ENCODE results near the gene THBS2. TPM values are rescaled to one million over a fixed set of nuclear protein-coding genes. Genes with fewer than 3 reads are reported as not detected.
"Not testable (repeated sequence)": the region's sequence is repeated elsewhere in the genome, so short reads cannot be mapped to it uniquely, and the experiment has no call there.

The THBS2 gene
- total RNA-seq, 8 experiments from 2014 or later = 0.59 to 42.2 (median 2.6) TPM

DNA sequence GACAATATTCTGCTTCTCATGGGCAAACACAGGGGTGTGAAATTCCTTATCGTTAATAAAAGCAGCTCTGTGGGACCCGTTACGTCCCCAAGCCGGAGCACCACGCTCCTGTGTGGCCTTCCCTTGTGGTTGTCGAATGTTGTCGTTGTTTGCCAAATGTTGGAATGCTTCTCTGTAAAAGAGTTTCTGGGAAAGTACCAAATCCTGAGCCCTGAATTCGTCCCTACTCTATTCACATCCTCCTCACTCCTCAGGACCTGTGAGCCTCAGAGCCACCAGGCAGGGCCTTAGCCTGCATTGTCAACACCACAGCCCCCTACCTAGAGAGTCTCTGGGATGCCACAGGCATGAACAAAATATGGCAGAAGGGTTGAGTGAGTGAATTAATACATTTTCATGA, 64.0 kb downstream of the THBS2 start:
- Histone ChIP-seq H3K4me3 (no peak overlapping the region), H3K27ac (no peak overlapping the region), H3K4me1 (replicated peaks in 1 of 2) (peaks cover 0 to 2% of the 10 kb centered on the region in 2 donors)
- ATAC-seq (replicated peaks in 6 of 8) = no peak
- in situ Hi-C loops (cut with MboI; ENCODE audit: low pct_unique_long_range_greater_than_20kb in 2 of 9, low sequenced_read_pairs in 9 of 9, unreplicated experiment in 9 of 9) = no loop called here
- WGBS, 10 experiments = 14 to 94% (median 48%) methylated on average over 1 to 8 of the region's 8 CpGs; no CpG with 5 or more reads in 2 of the 10 experiments

DNA sequence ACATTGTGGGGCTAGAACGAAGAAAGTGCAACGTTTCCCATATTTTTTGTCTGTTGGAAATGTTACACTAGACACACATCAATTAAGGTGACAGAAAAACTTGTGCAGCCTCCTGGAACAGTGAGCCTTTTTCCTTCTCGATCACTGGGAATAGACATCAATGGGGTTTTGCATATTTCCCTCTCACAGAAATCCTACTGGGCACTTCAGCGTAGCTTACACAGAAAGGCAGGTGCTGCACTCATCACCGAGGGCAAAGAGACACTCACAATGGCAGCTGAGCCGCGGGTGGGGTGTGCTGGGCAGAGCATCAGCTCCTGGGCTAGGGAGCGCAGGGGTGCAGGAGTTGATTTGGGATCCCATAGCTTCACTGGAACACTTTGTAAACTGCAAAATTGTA, 64.5 kb downstream of the THBS2 start:
- WGBS, 10 experiments = 33 to 97% (median 71%) methylated on average over 2 to 7 of the region's 8 CpGs
- ATAC-seq (replicated peaks in 6 of 8) = no peak
- H3K27ac ChIP-seq = no peak overlapping the region
- in situ Hi-C loops (cut with MboI; ENCODE audit: low pct_unique_long_range_greater_than_20kb in 2 of 9, low sequenced_read_pairs in 9 of 9, unreplicated experiment in 9 of 9) = no loop called here
- H3K4me1 ChIP-seq (replicated peaks in 1 of 2) = peaks cover 0 to 2% of the 10 kb centered on the region in 2 donors
- H3K4me3 ChIP-seq = no peak overlapping the region

DNA sequence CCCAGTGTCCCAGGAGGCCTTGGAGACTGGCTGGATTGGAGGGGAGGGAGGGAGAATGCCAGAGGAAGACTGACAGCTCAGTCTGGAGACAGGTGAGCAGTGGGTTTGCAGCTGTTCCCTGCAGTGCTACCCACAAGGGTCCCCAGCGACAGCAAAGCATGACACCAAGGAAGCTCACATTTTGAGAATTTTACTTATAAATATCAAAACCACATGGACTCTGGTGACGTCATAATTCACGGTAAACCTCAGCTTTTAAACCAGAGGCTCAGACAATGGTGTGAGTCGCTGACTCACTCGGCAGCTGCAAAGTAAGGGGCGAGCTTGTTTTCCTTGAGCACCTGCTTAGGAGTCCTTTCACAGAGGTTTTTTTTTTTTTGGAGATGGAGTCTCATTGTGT, 65.2 kb downstream of the THBS2 start:
- WGBS, 10 experiments = 0 to 96% (median 74%) methylated on average over 1 to 6 of the region's 6 CpGs; no CpG with 5 or more reads in 2 of the 10 experiments
- ATAC-seq (replicated peaks in 6 of 8) = peak in 5 of 8 experiments; percentile 19 to 56 (median 35)
- H3K4me1 ChIP-seq (replicated peaks in 1 of 2) = peaks cover 0 to 2% of the 10 kb centered on the region in 2 donors
- H3K4me3 ChIP-seq = no peak overlapping the region
- in situ Hi-C loops (cut with MboI; ENCODE audit: low pct_unique_long_range_greater_than_20kb in 2 of 9, low sequenced_read_pairs in 9 of 9, unreplicated experiment in 9 of 9) = no loop called here
- H3K27ac ChIP-seq = no peak overlapping the region

DNA sequence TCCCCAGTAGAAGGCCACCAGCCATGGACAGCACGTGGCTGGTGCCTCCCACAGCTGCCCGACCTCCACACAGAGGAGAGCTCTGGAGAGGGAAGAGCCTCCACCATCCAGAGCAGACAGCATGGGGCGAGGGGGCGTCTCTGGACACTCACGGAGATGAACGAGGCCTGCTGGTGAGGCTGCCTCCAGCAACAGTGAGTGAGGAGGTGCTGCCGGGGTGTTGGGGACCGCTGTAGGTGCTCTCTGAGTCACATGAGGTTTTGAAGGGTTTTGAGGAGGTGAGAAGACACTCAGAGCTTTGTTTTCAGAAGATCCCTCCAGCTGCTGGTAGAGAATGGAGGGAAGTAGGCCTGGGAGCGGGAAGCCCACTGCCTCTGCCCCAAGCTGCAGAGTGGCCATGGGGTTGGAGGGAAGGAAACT, 65.6 kb downstream of the THBS2 start:
- 33 to 80% (median 33%) methylated on average over 1 to 2 of the region's 9 CpGs; no CpG with 5 or more reads in 7 of the 10 experiments for WGBS, 10 experiments
- no peak for ATAC-seq (replicated peaks in 6 of 8)
- Histone ChIP-seq H3K27ac (no peak overlapping the region), H3K4me1 (replicated peaks in 1 of 2) (peaks cover 0 to 2% of the 10 kb centered on the region in 2 donors), H3K4me3 (no peak overlapping the region)
- in situ Hi-C loops (cut with MboI; ENCODE audit: low pct_unique_long_range_greater_than_20kb in 2 of 9, low sequenced_read_pairs in 9 of 9, unreplicated experiment in 9 of 9) = no loop called here

DNA sequence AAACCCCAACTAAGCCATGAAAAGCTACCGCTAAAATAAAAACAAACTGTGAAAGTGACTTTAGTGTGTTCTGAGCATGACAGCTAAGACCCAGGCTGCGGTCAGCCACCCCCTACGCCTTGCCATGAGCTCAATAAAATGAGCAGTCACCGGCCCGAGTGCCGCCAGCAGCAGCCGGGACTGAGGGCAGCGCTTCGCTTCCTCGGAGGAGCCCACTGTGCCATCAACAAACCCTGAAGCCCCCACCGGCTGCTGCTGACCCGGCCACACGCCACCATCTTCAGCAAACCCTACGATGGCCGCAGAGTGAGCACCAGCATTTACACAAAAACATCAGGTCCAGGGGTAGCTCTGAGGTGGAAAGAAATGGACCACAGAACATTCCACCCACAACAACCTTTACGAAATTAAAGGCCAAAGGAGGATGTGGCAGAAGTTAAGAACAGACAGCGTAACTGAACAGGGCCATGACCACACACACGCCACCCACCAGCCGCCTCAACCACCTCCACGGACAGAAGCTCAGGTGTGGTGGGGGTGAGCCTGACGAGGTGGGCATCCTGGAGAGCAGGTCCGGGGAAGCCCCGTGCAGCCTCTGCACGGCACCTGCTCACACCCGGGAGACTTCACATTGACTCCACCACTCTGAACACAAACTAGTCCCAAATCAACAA, 67.0 kb downstream of the THBS2 start:
- WGBS, 10 experiments = 73 to 100% (median 88%) methylated on average over 1 to 11 of the region's 25 CpGs; no CpG with 5 or more reads in 1 of the 10 experiments
- in situ Hi-C loops (cut with MboI; ENCODE audit: low pct_unique_long_range_greater_than_20kb in 2 of 9, low sequenced_read_pairs in 9 of 9, unreplicated experiment in 9 of 9) = no loop called here
- ATAC-seq (replicated peaks in 6 of 8) = no peak

DNA sequence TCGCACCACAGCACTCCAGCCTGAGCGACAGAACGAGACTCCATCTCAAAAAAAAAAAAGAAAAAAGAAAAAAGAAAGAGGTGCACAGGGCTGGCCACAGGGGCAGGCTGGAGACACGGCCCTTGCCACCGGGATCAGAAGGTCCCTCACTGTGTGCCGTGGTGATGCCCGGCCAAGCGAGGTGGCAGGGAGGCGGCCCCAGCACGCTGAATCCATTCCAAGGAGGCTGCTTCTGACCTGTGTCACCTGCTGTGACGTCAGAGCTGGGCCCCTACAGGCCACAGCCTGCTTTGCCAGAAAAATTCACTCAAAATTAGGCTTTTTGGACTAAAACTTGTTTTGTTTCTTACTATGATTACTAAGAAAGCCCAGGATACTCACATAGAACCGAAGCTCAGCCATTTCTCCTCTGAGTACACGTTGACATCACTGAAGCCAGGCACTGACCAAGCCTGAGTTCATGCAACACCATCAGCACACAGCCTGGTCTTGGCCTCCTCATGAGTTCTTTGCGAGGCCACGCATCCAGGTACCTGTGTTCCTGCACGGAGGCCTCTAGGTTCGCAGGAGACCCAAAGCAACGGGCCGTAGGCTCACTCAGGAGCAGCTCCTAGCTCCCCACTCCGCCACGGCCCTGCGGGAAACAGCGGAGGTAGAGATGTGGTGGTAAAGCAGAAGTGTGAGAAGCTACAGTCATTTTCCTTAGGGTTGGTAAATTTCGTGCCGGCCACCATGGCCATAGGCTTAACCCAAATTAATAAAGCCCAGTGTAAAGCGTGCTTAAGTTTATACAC, 67.8 kb downstream of the THBS2 start:
- no peak overlapping the region for H3K27ac ChIP-seq
- no peak for ATAC-seq (replicated peaks in 6 of 8)
- in situ Hi-C loops (cut with MboI; ENCODE audit: low pct_unique_long_range_greater_than_20kb in 2 of 9, low sequenced_read_pairs in 9 of 9, unreplicated experiment in 9 of 9) = no loop called here
- H3K4me3 ChIP-seq = no peak overlapping the region
- 73 to 100% (median 93%) methylated on average over 1 to 17 of the region's 26 CpGs; no CpG with 5 or more reads in 2 of the 10 experiments for WGBS, 10 experiments
- peaks cover 0 to 1% of the 10 kb centered on the region in 2 donors for H3K4me1 ChIP-seq (replicated peaks in 1 of 2)

More for the DNA sequence above, 67.0 kb downstream of the THBS2 start:
- peaks cover 0 to 2% of the 10 kb centered on the region in 2 donors for H3K4me1 ChIP-seq (replicated peaks in 1 of 2)
- no peak overlapping the region for H3K27ac ChIP-seq
- H3K4me3 ChIP-seq = no peak overlapping the region

DNA sequence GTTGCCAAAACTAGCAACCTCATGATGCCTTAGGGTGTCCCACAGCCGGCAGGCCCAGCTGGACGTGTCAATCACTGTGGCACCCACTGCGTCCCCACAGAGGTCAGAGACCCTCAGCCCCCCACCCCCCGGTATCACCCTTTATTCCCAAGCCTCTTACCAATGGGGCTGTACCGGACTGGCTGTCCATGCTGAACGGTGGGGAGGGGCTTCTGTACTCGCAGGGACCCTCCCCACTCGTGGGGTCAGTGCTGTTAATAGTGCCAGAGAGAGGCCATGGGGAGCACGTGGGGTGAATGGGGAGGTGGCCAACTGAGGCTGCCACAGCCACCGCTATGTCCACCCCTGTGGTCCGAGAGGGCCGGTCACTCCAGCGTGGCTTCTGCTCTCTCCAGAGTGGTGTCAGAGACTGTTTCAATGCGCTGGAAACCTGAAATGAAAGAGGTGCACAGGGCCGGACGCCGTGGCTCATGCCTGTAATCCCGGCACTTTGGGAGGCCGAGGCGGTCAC, 68.6 kb downstream of the THBS2 start:
- WGBS, 10 experiments = 87 to 89% (median 87%) methylated on average over 3 of the region's 20 CpGs; no CpG with 5 or more reads in 7 of the 10 experiments
- in situ Hi-C loops (cut with MboI; ENCODE audit: low pct_unique_long_range_greater_than_20kb in 2 of 9, low sequenced_read_pairs in 9 of 9, unreplicated experiment in 9 of 9) = no loop called here
- H3K27ac ChIP-seq = no peak overlapping the region
- H3K4me1 ChIP-seq (replicated peaks in 1 of 2) = no peaks in the 10 kb centered on the region
- no peak overlapping the region for H3K4me3 ChIP-seq
- ATAC-seq (replicated peaks in 6 of 8) = no peak

DNA sequence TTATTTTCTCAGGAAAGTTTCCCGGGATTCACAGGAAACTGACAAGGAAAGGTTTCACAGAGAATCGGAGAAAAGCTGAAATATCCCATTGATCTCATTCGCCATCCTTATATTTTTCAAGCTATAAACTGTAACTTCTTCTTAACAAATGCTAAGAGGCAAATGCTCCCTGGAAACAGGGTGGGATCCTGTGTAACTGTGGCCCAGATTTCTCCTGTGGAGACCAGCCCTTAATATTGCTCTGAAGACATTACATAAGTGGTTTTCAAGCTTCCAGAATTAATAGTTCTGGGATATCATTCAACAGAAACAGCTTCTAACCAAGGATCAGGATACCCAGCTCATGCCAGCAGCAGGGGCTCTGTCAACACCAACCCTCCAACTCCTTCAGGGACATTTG, 69.2 kb downstream of the THBS2 start:
- Histone ChIP-seq H3K4me3 (no peak overlapping the region), H3K27ac (no peak overlapping the region), H3K4me1 (replicated peaks in 1 of 2) (no peaks in the 10 kb centered on the region)
- in situ Hi-C loops (cut with MboI; ENCODE audit: low pct_unique_long_range_greater_than_20kb in 2 of 9, low sequenced_read_pairs in 9 of 9, unreplicated experiment in 9 of 9) = no loop called here
- ATAC-seq (replicated peaks in 6 of 8) = no peak
- 80 to 100% (median 89%) methylated on average over 1 to 3 of the region's 3 CpGs; no CpG with 5 or more reads in 3 of the 10 experiments for WGBS, 10 experiments

DNA sequence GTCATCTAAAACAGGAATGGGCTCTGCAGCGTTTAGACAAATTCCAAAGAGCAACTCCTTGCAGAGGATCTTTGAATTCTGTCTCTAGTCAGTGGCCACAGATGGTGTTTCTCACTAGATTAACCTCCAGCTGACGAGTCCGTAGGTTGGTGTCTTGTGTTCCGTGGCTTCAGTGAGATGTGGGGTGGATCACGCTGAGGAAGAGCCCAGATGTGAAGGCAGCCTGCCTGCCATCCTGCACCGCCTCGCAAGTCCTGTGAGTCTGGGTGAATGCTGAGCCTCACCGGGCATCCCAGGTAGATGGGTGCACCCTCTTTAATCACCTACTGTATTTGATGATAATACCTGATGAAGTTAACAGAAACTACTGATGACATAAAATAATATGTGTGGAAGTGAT, 70.4 kb downstream of the THBS2 start:
- no peaks in the 10 kb centered on the region for H3K4me1 ChIP-seq (replicated peaks in 1 of 2)
- no peak overlapping the region for H3K27ac ChIP-seq
- no peak for ATAC-seq (replicated peaks in 6 of 8)
- no peak overlapping the region for H3K4me3 ChIP-seq
- in situ Hi-C loops (cut with MboI; ENCODE audit: low pct_unique_long_range_greater_than_20kb in 2 of 9, low sequenced_read_pairs in 9 of 9, unreplicated experiment in 9 of 9) = no loop called here
- 40 to 87% (median 82%) methylated on average over 1 to 5 of the region's 8 CpGs; no CpG with 5 or more reads in 5 of the 10 experiments for WGBS, 10 experiments

DNA sequence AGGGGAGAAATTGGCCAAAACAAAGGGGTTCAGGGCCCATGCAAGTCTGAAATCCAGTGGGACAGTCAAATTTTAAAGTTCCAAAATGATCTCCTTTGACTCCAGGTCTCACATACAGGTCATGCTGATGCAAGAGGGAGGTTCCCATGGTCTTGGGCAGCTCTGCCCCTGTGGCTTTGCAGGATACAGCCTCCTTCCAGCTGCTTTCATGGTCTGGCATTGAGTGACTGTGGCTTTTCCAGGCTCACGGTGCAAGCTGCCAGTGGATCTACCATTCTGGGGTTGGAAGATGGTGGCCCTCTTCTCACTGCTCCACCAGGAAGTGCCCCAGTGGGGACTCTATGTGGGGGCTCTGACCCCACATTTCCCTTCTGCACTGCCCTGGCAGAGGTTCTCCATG, 73.8 kb downstream of the THBS2 start:
- ATAC-seq (replicated peaks in 6 of 8); H3K4me3 ChIP-seq; in situ Hi-C loops (cut with MboI; ENCODE audit: low pct_unique_long_range_greater_than_20kb in 2 of 9, low sequenced_read_pairs in 9 of 9, unreplicated experiment in 9 of 9); H3K4me1 ChIP-seq (replicated peaks in 1 of 2); H3K27ac ChIP-seq: not testable (repeated sequence)
- 40 to 100% methylated on average over 1 of the region's 1 CpG; no CpG with 5 or more reads in 8 of the 10 experiments for WGBS, 10 experiments

DNA sequence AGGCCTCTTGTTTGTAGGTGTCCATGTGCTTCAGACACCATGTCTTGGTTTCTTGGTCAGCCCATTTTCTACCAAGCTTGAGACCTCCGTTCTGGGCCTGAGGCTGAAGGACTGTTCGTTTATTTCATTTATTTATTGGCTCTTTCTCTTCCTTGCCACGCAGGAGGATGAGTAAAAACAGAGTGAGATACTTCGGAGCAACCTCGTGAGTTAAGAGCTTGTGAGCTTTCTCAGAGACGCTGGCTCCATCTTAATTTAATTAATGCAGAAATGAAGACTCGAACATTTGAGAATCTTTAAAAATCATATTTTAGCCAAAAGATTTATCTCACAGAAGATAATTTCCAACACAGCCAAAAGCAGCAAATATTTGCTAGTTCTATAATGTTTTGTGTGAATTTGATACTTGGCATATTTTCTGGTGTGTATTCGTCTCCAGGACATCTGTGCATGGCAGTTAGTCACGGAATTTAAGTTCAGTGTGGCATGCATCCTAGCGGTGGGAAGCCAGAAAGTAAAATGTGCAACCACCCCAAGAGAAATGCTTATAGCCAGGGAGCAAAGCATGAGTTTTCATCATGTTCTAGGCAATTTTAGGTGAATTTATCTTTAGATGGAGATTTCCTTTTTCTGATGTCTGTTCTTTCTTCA, 76.0 kb downstream of the THBS2 start:
- Histone ChIP-seq H3K4me1 (replicated peaks in 1 of 2) (no peaks in the 10 kb centered on the region), H3K27ac (no peak overlapping the region), H3K4me3 (no peak overlapping the region)
- no peak for ATAC-seq (replicated peaks in 6 of 8)
- WGBS, 10 experiments = 7 to 94% (median 82%) methylated on average over 3 to 10 of the region's 10 CpGs
- in situ Hi-C loops (cut with MboI; ENCODE audit: low pct_unique_long_range_greater_than_20kb in 2 of 9, low sequenced_read_pairs in 9 of 9, unreplicated experiment in 9 of 9) = no loop called here

DNA sequence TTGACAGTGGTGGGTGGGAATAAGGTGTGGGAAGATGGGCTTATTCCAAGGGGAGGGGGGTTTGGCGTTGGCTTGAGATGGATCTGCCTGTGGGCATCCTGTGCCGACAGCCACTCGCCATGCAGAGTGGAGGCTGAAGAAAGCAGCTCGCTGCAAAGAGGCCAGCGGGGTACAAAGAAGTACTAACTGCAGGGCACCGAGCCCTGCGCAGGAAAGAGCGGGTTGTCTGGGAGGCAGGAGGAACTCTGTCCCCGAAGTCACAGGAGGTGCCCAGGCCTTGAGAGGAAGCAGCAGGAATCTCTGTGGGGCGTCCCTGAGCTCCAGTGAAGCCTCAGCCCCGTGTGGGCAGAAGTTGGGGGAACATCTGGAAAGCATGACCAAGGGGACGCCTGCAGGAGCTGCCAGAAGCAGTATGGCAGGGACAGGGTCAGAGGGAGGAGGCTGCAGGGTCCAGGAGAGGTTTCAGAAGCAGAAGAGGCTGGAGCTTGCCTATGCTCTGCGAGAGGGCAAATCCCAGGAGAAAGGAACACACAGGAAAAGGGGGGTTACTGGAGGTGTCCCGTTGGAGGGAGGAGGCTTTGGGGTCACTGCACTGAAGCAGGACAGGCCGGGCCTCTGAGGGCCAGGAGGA, 77.2 kb downstream of the THBS2 start:
- H3K4me1 ChIP-seq (replicated peaks in 1 of 2) = no peaks in the 10 kb centered on the region
- no peak overlapping the region for H3K27ac ChIP-seq
- H3K4me3 ChIP-seq = no peak overlapping the region
- ATAC-seq (replicated peaks in 6 of 8) = no peak
- whole genome bisulfite sequencing, 10 experiments = 0 to 100% (median 91%) methylated on average over 1 to 12 of the region's 15 CpGs; no CpG with 5 or more reads in 2 of the 10 experiments
- in situ Hi-C loops (cut with MboI; ENCODE audit: low pct_unique_long_range_greater_than_20kb in 2 of 9, low sequenced_read_pairs in 9 of 9, unreplicated experiment in 9 of 9) = no loop called here

All from motor neuron (in vitro differentiated cells).